DOHH2 (cell line): ENCODE results near the gene OTC.

ENCODE experiments used
- H3F3A ChIP-seq: fragments of 200-600 bp; sonication (generic), shearing (Covaris generic); 2 replicates; pipeline ENCODE4 v1.6.0; 2016; ENCODE audit warnings: antibody characterized with exemption, mild to moderate bottlenecking; ENCODE audit not compliant: control insufficient read depth, insufficient read depth
- H3K27ac ChIP-seq: fragments of 200-600 bp; sonication (generic); 2 replicates; pipeline ENCODE4 v1.5.1; 2014; ENCODE audit warnings: low read depth, mild to moderate bottlenecking, low read length, moderate library complexity
- H3K27me3 ChIP-seq: fragments of 200-600 bp; sonication (generic); 2 replicates; pipeline ENCODE4 v1.6.1; 2014; ENCODE audit warnings: mild to moderate bottlenecking, low read length, mixed read lengths; ENCODE audit not compliant: control insufficient read depth
- H3K36me3 ChIP-seq: fragments of 200-600 bp; sonication (generic); 2 replicates; pipeline ENCODE4 v1.6.1; 2014; ENCODE audit warnings: mild to moderate bottlenecking, low read length, moderate library complexity, mixed read lengths; ENCODE audit not compliant: control insufficient read depth
- H3K4me1 ChIP-seq: fragments of 200-600 bp; sonication (generic); 2 replicates; pipeline ENCODE4 v1.6.1; 2014; ENCODE audit warnings: mild to moderate bottlenecking, low read length, mixed read lengths; ENCODE audit not compliant: control insufficient read depth
- H3K4me2 ChIP-seq: fragments of 200-600 bp; sonication (generic); 2 replicates; pipeline ENCODE4 v1.6.0; 2014; ENCODE audit warnings: mild to moderate bottlenecking, low read length, moderate library complexity
- H3K4me3 ChIP-seq: fragments of 200-600 bp; sonication (generic); 2 replicates; pipeline ENCODE4 v1.5.1; 2014; ENCODE audit warnings: mild to moderate bottlenecking, low read length, mixed read lengths
- H3K79me2 ChIP-seq: fragments of 200-600 bp; sonication (generic); 2 replicates; pipeline ENCODE4 v1.6.1; 2014; ENCODE audit warnings: mild to moderate bottlenecking, low read length, mixed read lengths; ENCODE audit not compliant: control insufficient read depth
- H3K9me2 ChIP-seq: fragments of 200-600 bp; sonication (generic); replicated peaks from 2 replicates; pipeline ENCODE4 v1.6.1; 2014; ENCODE audit warnings: mild to moderate bottlenecking, low read length, mixed read lengths; ENCODE audit not compliant: control insufficient read depth
- H3K9me3 ChIP-seq: fragments of 200-600 bp; sonication (generic); 2 replicates; pipeline ENCODE4 v1.6.1; 2014; ENCODE audit warnings: antibody characterized with exemption, low read length, mixed read lengths; ENCODE audit not compliant: control insufficient read depth, insufficient read depth
- H4K20me1 ChIP-seq: fragments of 200-600 bp; sonication (generic); 2 replicates; pipeline ENCODE4 v1.6.0; 2014; ENCODE audit warnings: low read depth, mild to moderate bottlenecking, antibody characterized with exemption, low read length, moderate library complexity; ENCODE audit not compliant: control insufficient read depth, insufficient read depth
- EZH2phosphoT487 ChIP-seq: fragments of 200-600 bp; sonication (generic); IDR thresholded peaks from 2 replicates; pipeline ENCODE4 v1.6.1; 2017; ENCODE audit warnings: borderline replicate concordance, mild to moderate bottlenecking, antibody characterized with exemption, low read length, moderate library complexity, mixed read lengths
- TF ChIP-seq, protein P1 (sequence below): fragments of 200-600 bp; sonication (generic); IDR thresholded peaks from one replicate; pipeline ENCODE4 v1.5.1; 2014; ENCODE audit warnings: antibody characterized with exemption, mild to moderate bottlenecking, low read depth, low read length; ENCODE audit not compliant: poor library complexity, severe bottlenecking

The OTC gene

DNA sequence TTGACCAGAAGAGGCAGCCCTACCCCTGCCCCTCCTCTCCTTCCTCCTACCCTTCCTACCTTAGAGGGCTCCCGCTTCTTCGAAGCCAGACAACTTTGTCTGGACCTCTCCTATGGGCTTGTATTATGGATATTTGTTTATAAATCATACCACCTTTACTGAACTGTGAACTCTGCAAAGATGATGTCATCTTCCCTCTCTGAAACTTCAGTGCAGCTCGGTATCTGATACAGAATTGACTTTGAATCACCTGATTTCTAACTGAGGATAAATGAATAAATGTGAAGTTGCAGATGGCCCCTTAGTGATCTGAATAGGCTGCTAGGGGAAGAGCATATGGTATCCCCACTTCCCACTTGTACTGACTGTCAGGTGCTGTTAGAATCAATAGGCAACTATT is 1.1 kb upstream of the OTC start:
- H3K9me2 ChIP-seq = no peaks in the 10 kb centered on the region
- H3K4me3 ChIP-seq = no peak overlapping the region
- no peaks in the 10 kb centered on the region for H3K36me3 ChIP-seq
- no peak overlapping the region for H3K27ac ChIP-seq
- no peaks in the 10 kb centered on the region for H4K20me1 ChIP-seq
- no peaks in the 10 kb centered on the region for H3K27me3 ChIP-seq
- H3K4me2 ChIP-seq = no peak overlapping the region
- H3K79me2 ChIP-seq = no peaks in the 10 kb centered on the region
- H3K4me1 ChIP-seq = no peaks in the 10 kb centered on the region
- no peak for TF ChIP-seq EZH2phosphoT487
- TF ChIP-seq, protein P1, sequence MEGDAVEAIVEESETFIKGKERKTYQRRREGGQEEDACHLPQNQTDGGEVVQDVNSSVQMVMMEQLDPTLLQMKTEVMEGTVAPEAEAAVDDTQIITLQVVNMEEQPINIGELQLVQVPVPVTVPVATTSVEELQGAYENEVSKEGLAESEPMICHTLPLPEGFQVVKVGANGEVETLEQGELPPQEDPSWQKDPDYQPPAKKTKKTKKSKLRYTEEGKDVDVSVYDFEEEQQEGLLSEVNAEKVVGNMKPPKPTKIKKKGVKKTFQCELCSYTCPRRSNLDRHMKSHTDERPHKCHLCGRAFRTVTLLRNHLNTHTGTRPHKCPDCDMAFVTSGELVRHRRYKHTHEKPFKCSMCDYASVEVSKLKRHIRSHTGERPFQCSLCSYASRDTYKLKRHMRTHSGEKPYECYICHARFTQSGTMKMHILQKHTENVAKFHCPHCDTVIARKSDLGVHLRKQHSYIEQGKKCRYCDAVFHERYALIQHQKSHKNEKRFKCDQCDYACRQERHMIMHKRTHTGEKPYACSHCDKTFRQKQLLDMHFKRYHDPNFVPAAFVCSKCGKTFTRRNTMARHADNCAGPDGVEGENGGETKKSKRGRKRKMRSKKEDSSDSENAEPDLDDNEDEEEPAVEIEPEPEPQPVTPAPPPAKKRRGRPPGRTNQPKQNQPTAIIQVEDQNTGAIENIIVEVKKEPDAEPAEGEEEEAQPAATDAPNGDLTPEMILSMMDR = no peak
- H3F3A ChIP-seq = no peaks in the 10 kb centered on the region
- no peaks in the 10 kb centered on the region for H3K9me3 ChIP-seq

DNA sequence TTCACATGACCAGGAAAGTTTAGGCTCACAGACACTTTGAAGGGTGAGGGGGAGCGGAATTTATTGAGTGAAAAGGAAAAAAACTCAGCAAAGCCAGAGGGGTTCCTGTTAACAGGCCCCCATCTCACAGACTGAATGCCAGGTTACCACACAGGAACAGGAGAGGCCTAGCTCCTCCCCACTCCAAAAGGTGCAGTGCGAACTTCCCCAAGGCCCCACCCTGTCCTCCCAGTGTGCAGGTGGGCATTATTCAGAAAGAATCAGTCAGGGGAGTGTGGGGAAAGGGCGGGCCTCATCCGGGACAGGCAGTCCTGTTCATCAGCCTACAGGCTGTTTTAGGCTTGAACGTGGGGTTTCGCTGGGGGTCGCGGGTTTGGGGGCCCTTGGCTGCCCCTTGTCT is 4.0 kb downstream of the OTC start:
- no peak overlapping the region for H3K27ac ChIP-seq
- H3F3A ChIP-seq = no peaks in the 10 kb centered on the region
- H3K36me3 ChIP-seq = no peaks in the 10 kb centered on the region
- H3K4me2 ChIP-seq = no peak overlapping the region
- H3K4me3 ChIP-seq = no peak overlapping the region
- no peaks in the 10 kb centered on the region for H3K9me3 ChIP-seq
- TF ChIP-seq, protein P1 = no peak
- no peak for TF ChIP-seq EZH2phosphoT487
- H3K4me1 ChIP-seq = no peaks in the 10 kb centered on the region
- no peaks in the 10 kb centered on the region for H4K20me1 ChIP-seq
- H3K79me2 ChIP-seq = no peaks in the 10 kb centered on the region
- H3K27me3 ChIP-seq = no peaks in the 10 kb centered on the region
- no peaks in the 10 kb centered on the region for H3K9me2 ChIP-seq

DNA sequence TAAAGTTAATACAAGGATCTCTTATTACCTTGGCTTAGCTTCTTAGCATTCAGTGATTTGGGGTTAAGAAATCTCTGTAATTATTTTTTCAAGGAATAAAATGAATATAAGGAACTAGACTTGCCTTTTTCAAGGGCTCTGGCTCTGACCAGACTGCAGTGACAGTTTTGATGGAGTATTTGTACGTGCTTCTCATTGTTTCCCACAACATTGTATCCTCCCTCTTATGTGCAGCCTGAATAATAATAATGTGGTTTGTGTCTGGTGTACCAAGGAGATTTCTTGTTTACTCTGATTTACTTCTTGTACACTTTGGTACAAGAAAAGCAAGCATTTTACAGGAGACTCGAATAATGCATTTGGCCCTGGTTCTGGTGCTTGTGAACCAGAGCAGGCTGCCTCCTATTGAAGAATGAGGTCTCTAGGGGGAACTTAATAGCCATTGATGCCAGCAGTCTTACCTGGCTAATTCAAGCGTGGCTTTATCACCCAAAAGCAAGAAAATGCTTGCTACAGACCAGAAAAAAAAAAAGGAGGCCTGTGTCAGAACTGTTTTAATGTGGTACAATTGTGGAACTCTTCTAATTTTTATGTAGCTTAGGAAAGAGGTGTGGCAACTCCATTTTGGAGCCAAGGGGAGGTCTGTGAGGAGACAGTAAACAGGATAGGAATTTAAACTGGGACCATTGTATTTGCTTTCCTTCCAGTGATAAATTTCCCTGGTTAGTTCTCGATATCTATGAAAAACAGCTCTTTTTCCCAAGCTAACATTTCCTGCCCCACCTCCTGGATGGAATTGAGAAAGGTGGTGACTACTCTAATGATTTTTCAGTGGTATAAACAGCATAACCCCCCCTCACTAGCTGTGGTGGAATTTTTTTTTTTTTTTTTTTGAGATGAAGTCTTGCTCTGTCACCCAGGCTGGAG is 5.6 kb downstream of the OTC start:
- no peak for TF ChIP-seq EZH2phosphoT487
- TF ChIP-seq, protein P1 = no peak
- H4K20me1 ChIP-seq = no peaks in the 10 kb centered on the region
- no peaks in the 10 kb centered on the region for H3K9me3 ChIP-seq

More for the DNA sequence above, 5.6 kb downstream of the OTC start:
- Histone ChIP-seq H3F3A (no peaks in the 10 kb centered on the region), H3K27ac (no peak overlapping the region), H3K79me2 (no peaks in the 10 kb centered on the region), H3K4me2 (no peak overlapping the region), H3K4me1 (peaks cover 7% of the 10 kb centered on the region), H3K36me3 (no peaks in the 10 kb centered on the region), H3K27me3 (no peaks in the 10 kb centered on the region), H3K9me2 (no peaks in the 10 kb centered on the region), H3K4me3 (no peak overlapping the region)
